WTC11 (cell line): ENCODE data around the gene ABCA5. TPM values are rescaled to one million over a fixed set of nuclear protein-coding genes. Genes with fewer than 3 reads are reported as not detected.

Source experiments
- total RNA-seq: library from RNA; stranded (reverse); gene quantifications from 3 replicates; pipeline ENCODE4 v1.2.3, GENCODE V29; 2021

The ABCA5 gene
- total RNA-seq, 1 experiment from 2014 or later: 1.8 TPM

Other genes with a start within 250 kb of the ABCA5 start
- gene ABCA6, start 185.2 kb downstream of the ABCA5 start, total RNA-seq: not detected in 3 replicates
- 0.14 TPM in 1 of 3 replicates, not detected in the others for gene ABCA10, start 98.3 kb downstream of the ABCA5 start, total RNA-seq
- 43.0 to 50.5 TPM (median 49.5 TPM) in 3 replicates for gene MAP2K6, start 87.6 kb upstream of the ABCA5 start, total RNA-seq